Keratinocyte (primary cell): ENCODE data around the gene ARHGAP31. TPM values are rescaled to one million over a fixed set of nuclear protein-coding genes. Genes with fewer than 3 reads are reported as not detected.
A peak's percentile ranks its signal among the peaks of the same experiment; 100 is the strongest.

Experiments used
- DNase-seq: peaks from one replicate; pipeline ENCODE4 v3.0.0-alpha.2; 2011; ENCODE audit warnings: low read depth, missing footprints, low spot score
- FAIRE-seq: peaks from 2 replicates; lab custom pipeline; 2011; peaks lifted over from hg19 to GRCh38; lab: Jason Lieb, UNC
- H2AFZ ChIP-seq: 2 replicates; pipeline ENCODE4 v1.6.0; 2012; ENCODE audit warnings: low read length, control low read depth, inconsistent platforms; ENCODE audit not compliant: control insufficient read depth
- H3K27ac ChIP-seq: 2 replicates; pipeline ENCODE4 v1.5.1; 2011; ENCODE audit warnings: low read length; ENCODE audit not compliant: control insufficient read depth, insufficient read depth
- H3K27me3 ChIP-seq: 3 replicates; pipeline ENCODE4 v1.6.0; 2011; ENCODE audit warnings: low read length; ENCODE audit not compliant: control insufficient read depth, insufficient read depth; ENCODE audit errors: extremely low read depth
- H3K36me3 ChIP-seq, 2 experiments: 2 replicates in 1 of 2; 3 replicates in 1 of 2; pipeline ENCODE4 v1.5.1; 2011; ENCODE audit warnings: low read length in 2 of 2, mild to moderate bottlenecking in 1 of 2; ENCODE audit not compliant: control insufficient read depth in 2 of 2, insufficient read depth in 2 of 2; ENCODE audit errors: extremely low read depth in 1 of 2
- H3K4me1 ChIP-seq: 3 replicates; pipeline ENCODE4 v1.5.1; 2011; ENCODE audit warnings: low read length; ENCODE audit not compliant: control insufficient read depth, insufficient read depth; ENCODE audit errors: extremely low read depth
- H3K4me2 ChIP-seq: 3 replicates; pipeline ENCODE4 v1.6.0; 2011; ENCODE audit warnings: low read depth, low read length; ENCODE audit not compliant: control insufficient read depth, insufficient read depth; ENCODE audit errors: extremely low read depth
- H3K4me3 ChIP-seq, 3 experiments: fragments of 200-600 bp in 1 of 3; sonication (generic) in 1 of 3; 2 replicates in 2 of 3; 3 replicates in 1 of 3; pipeline ENCODE4 v1.5.1; 2011 to 2016; ENCODE audit warnings: low read length in 3 of 3, mild to moderate bottlenecking in 3 of 3, control low read depth in 2 of 3, inconsistent platforms in 1 of 3, low read depth in 1 of 3, mixed read lengths in 1 of 3, mixed run types in 1 of 3, moderate library complexity in 1 of 3; ENCODE audit not compliant: control insufficient read depth in 2 of 3, insufficient read depth in 2 of 3; ENCODE audit errors: extremely low read depth in 1 of 3
- H3K79me2 ChIP-seq: 2 replicates; pipeline ENCODE4 v1.6.0; 2012; ENCODE audit warnings: low read length; ENCODE audit not compliant: control insufficient read depth, insufficient read depth
- H3K9ac ChIP-seq: 3 replicates; pipeline ENCODE4 v1.6.0; 2011; ENCODE audit warnings: low read length; ENCODE audit not compliant: control insufficient read depth, insufficient read depth; ENCODE audit errors: extremely low read depth
- H3K9me1 ChIP-seq: 3 replicates; pipeline ENCODE4 v1.6.0; 2011; ENCODE audit warnings: low read length; ENCODE audit not compliant: control insufficient read depth, insufficient read depth; ENCODE audit errors: extremely low read depth
- H3K9me3 ChIP-seq: 2 replicates; pipeline ENCODE4 v1.5.1; 2012; ENCODE audit warnings: low read depth, low read length; ENCODE audit not compliant: control insufficient read depth
- H4K20me1 ChIP-seq: 3 replicates; pipeline ENCODE4 v1.6.0; 2011; ENCODE audit warnings: low read length; ENCODE audit not compliant: control insufficient read depth, insufficient read depth; ENCODE audit errors: extremely low read depth
- EZH2 ChIP-seq: IDR thresholded peaks from one replicate; pipeline ENCODE4 v1.6.1; 2012; ENCODE audit warnings: inconsistent platforms, mild to moderate bottlenecking, low read length, moderate library complexity
- dilution Hi-C: fragments of 300-500 bp; cut with MboI; formaldehyde crosslinking; loops from one replicate; pipeline ENCODE4 v1.7.0; 2020; ENCODE audit warnings: low sequenced_read_pairs; ENCODE audit not compliant: extremely low pct_ligation_motif_present
- polyA minus RNA-seq, 3 experiments: library from RNA; depleted of rRNA, polyadenylated mRNA; stranded (reverse); fragments of >200 nt; gene quantifications; 1 replicate in 1 of 3; 2 replicates in 1 of 3; 3 replicates in 1 of 3; pipeline ENCODE4 v1.2.3, GENCODE V29; 2011
- polyA plus RNA-seq, 5 experiments: library from polyadenylated mRNA; depleted of rRNA in 3 of 5; stranded (reverse) in 3 of 5; stranded (forward) in 1 of 5; unstranded in 1 of 5; fragments of >200 nt; gene quantifications; 1 replicate in 1 of 5; 2 replicates in 3 of 5; 3 replicates in 1 of 5; pipeline versions ENCODE4 v1.2.1 to v1.2.3, GENCODE V29; 2011 to 2012; ENCODE audit warnings: missing spikeins in 2 of 5, low read depth in 1 of 5, low replicate concordance in 1 of 5
- TF ChIP-seq, protein P1 (sequence below), 3 experiments: IDR thresholded peaks in 1 of 3; conservative IDR thresholded peaks in 1 of 3; optimal IDR thresholded peaks in 1 of 3; 2 replicates in 2 of 3; 3 replicates in 1 of 3; pipeline versions ENCODE3 to v1.5.1; 2011; ENCODE audit warnings: low read length in 3 of 3, mild to moderate bottlenecking in 3 of 3, moderate library complexity in 2 of 3, control low read depth in 1 of 3, inconsistent platforms in 1 of 3; ENCODE audit not compliant: insufficient read depth in 2 of 3; ENCODE audit errors: extremely low read depth in 1 of 3

ARHGAP31 gene, protein sequence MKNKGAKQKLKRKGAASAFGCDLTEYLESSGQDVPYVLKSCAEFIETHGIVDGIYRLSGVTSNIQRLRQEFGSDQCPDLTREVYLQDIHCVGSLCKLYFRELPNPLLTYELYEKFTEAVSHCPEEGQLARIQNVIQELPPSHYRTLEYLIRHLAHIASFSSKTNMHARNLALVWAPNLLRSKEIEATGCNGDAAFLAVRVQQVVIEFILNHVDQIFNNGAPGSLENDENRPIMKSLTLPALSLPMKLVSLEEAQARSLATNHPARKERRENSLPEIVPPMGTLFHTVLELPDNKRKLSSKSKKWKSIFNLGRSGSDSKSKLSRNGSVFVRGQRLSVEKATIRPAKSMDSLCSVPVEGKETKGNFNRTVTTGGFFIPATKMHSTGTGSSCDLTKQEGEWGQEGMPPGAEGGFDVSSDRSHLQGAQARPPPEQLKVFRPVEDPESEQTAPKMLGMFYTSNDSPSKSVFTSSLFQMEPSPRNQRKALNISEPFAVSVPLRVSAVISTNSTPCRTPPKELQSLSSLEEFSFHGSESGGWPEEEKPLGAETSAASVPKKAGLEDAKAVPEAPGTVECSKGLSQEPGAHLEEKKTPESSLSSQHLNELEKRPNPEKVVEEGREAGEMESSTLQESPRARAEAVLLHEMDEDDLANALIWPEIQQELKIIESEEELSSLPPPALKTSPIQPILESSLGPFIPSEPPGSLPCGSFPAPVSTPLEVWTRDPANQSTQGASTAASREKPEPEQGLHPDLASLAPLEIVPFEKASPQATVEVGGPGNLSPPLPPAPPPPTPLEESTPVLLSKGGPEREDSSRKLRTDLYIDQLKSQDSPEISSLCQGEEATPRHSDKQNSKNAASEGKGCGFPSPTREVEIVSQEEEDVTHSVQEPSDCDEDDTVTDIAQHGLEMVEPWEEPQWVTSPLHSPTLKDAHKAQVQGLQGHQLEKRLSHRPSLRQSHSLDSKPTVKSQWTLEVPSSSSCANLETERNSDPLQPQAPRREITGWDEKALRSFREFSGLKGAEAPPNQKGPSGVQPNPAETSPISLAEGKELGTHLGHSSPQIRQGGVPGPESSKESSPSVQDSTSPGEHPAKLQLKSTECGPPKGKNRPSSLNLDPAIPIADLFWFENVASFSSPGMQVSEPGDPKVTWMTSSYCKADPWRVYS (N-terminal part only)
- polyA plus RNA-seq (3.0 to 4.8 TPM (median 3.5 TPM) in 3 replicates), polyA minus RNA-seq (3.8 to 8.6 TPM (median 4.3 TPM) in 3 replicates)
- polyA plus RNA-seq (2011; ENCODE audit: low read depth), result 0.52 TPM
- polyA plus RNA-seq (2011; cell fraction: cytosol; rRNA removed), result 2.6 and 3.2 TPM in 2 replicates
- 3.0 and 4.8 TPM in 2 replicates for polyA plus RNA-seq (2011; cell fraction: nucleus; rRNA removed)
- 0.76 and 2.4 TPM in 2 replicates for polyA plus RNA-seq (2012; ENCODE audit: low replicate concordance)
- 3.3 TPM for polyA minus RNA-seq (2011; cell fraction: cytosol; rRNA and poly(A)+ RNA removed)
- 3.0 and 6.6 TPM in 2 replicates for polyA minus RNA-seq (2011; cell fraction: nucleus; rRNA and poly(A)+ RNA removed)

DNA sequence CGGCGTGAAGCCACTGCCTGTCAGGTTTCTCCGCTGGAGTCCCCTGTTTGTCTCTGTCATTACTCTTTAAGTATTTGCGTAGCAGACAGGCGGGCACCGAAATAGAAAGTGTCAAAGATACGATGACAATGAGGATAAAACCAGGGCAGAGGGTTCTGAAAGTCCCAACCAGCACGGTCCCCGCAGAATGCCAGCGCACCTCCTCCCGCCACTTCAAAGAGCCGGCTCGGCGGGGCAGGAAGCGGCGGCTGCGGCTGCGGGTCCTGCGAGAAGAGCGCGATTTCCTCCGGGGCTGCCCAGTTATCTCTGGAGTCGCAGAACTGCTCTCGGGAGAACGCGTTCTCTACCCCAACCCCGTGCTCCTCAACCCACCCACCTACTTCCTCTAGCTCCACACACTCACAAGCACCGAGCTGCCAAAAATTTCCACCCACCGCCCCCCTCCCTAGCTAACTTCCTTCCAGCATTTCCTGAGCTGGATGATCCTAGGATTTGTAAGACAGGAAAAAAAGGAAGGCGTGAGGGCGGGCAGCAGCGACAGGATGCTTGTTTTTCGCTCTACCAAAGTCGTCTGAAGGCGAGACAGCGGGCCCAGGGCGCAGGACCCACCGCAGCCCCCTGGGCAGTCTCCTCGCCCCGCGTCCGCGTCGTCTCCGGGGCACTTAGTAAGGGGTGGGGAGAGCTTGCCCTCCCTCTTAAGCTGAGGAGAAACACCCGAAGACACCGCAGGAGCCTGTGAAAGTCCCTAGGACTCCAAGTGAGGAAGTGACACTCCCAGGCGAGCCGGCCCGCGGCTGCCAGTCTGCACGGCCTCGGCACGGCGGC, at the start of gene ARHGAP31:
ARHGAP31 (plus strand) TSS at position 513 of the 825 bp plus-strand sequence. CDS start 522 bp downstream, outside the sequence.
- dilution Hi-C loops, result no loop called here
- Histone ChIP-seq H3K36me3 (no peaks in the 10 kb centered on the region), H3K9me3 (no peaks in the 10 kb centered on the region), H3K9me1 (no peaks in the 10 kb centered on the region), H3K79me2 (no peaks in the 10 kb centered on the region), H3K4me3 (peak within 1 kb of the TSS; percentile 52 to 84 (median 83)), H4K20me1 (no peaks in the 10 kb centered on the region), H3K4me1 (peaks cover 6% of the 10 kb centered on the region), H2AFZ (peak within 1 kb of the TSS; percentile 95), H3K9ac (peak within 1 kb of the TSS; percentile 69), H3K27ac (peak within 1 kb of the TSS; percentile 39), H3K4me2 (peak within 1 kb of the TSS; percentile 94), H3K27me3 (no peaks in the 10 kb centered on the region)
- TF ChIP-seq EZH2, result no peak
- TF ChIP-seq, protein P1, sequence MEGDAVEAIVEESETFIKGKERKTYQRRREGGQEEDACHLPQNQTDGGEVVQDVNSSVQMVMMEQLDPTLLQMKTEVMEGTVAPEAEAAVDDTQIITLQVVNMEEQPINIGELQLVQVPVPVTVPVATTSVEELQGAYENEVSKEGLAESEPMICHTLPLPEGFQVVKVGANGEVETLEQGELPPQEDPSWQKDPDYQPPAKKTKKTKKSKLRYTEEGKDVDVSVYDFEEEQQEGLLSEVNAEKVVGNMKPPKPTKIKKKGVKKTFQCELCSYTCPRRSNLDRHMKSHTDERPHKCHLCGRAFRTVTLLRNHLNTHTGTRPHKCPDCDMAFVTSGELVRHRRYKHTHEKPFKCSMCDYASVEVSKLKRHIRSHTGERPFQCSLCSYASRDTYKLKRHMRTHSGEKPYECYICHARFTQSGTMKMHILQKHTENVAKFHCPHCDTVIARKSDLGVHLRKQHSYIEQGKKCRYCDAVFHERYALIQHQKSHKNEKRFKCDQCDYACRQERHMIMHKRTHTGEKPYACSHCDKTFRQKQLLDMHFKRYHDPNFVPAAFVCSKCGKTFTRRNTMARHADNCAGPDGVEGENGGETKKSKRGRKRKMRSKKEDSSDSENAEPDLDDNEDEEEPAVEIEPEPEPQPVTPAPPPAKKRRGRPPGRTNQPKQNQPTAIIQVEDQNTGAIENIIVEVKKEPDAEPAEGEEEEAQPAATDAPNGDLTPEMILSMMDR (optimal IDR thresholded peaks at IDR 0.05 in 1 of 3, IDR thresholded peaks at IDR 0.05 in 1 of 3, conservative IDR thresholded peaks at IDR 0.05 in 1 of 3; ENCODE audit: extremely low read depth in 1 of 3, insufficient read depth in 2 of 3, low read length in 3 of 3), result no peak
- DNase-seq, result no peak
- no peak for FAIRE-seq

DNA sequence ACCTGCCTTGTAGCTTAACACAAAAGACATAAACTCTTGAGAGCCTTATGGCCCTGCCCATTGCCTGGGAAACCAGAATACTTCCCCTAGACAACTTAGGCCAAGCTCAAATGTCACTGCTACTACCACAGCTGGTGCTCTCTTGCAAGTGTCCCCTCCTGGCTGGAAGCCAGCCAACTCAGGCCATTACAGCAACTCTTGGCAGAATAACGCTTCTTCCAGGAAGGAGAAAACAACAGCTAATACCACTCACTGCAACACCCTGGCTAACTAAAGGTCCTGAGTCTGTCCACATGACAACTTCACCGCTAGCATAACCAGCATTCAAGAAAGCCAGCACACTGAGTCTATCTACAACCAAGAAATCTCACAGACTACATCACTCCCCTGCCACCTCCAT, 48.4 kb upstream of the ARHGAP31 start:
- Histone ChIP-seq H3K4me3 (no peak overlapping the region), H3K4me2 (no peak overlapping the region), H3K27ac (no peak overlapping the region), H4K20me1 (no peaks in the 10 kb centered on the region), H3K27me3 (no peaks in the 10 kb centered on the region), H3K36me3 (no peaks in the 10 kb centered on the region), H2AFZ (no peak overlapping the region), H3K4me1 (peaks cover 6% of the 10 kb centered on the region), H3K9ac (no peak overlapping the region), H3K9me3 (no peaks in the 10 kb centered on the region), H3K9me1 (no peaks in the 10 kb centered on the region), H3K79me2 (no peaks in the 10 kb centered on the region)
- FAIRE-seq (no peak), DNase-seq (no peak)
- no peak for TF ChIP-seq EZH2
- TF ChIP-seq, protein P1 (optimal IDR thresholded peaks at IDR 0.05 in 1 of 3, IDR thresholded peaks at IDR 0.05 in 1 of 3, conservative IDR thresholded peaks at IDR 0.05 in 1 of 3; ENCODE audit: extremely low read depth in 1 of 3, insufficient read depth in 2 of 3, low read length in 3 of 3), result no peak
- dilution Hi-C loops, result no loop called here
